SU-DHL-6 (cell line): ENCODE measurements around the gene SPINK4.

Experiments used
- H2AFZ ChIP-seq: fragments of 200-600 bp; sonication (generic); 2 replicates; pipeline ENCODE4 v1.6.1; 2014; ENCODE audit warnings: low read depth, mild to moderate bottlenecking, moderate library complexity, mixed read lengths, antibody characterized with exemption, low read length; ENCODE audit not compliant: severe bottlenecking
- H3F3A ChIP-seq: fragments of 200-600 bp; shearing (Covaris generic); 2 replicates; pipeline ENCODE4 v1.6.0; 2016; ENCODE audit warnings: antibody characterized with exemption, mild to moderate bottlenecking; ENCODE audit not compliant: insufficient read depth
- H3K27ac ChIP-seq: fragments of 200-600 bp; sonication (generic); 2 replicates; pipeline ENCODE4 v1.5.1; 2016; ENCODE audit warnings: low read depth, mild to moderate bottlenecking, low read length, moderate library complexity, mixed read lengths
- H3K27me3 ChIP-seq: fragments of 200-600 bp; sonication (generic), shearing (Covaris generic); 2 replicates; pipeline ENCODE4 v1.6.0; 2014; ENCODE audit warnings: mild to moderate bottlenecking, low read length
- H3K36me3 ChIP-seq: fragments of 200-600 bp; sonication (generic); 2 replicates; pipeline ENCODE4 v1.6.1; 2014; ENCODE audit warnings: mild to moderate bottlenecking, low read length, mixed read lengths
- H3K4me2 ChIP-seq: fragments of 300-600, 200-600 bp; shearing (Covaris generic), sonication (generic); 2 replicates; pipeline ENCODE4 v1.6.0; 2014; ENCODE audit warnings: low read length, low read depth, mild to moderate bottlenecking; ENCODE audit not compliant: poor library complexity, severe bottlenecking
- H3K4me3 ChIP-seq: fragments of 200-600 bp; sonication (generic); 2 replicates; pipeline ENCODE4 v1.5.1; 2014; ENCODE audit warnings: antibody characterized with exemption, low read length, mild to moderate bottlenecking, mixed read lengths; ENCODE audit not compliant: insufficient read depth, poor library complexity, severe bottlenecking
- H3K79me2 ChIP-seq: fragments of 200-600 bp; sonication (generic); 2 replicates; pipeline ENCODE4 v1.6.1; 2014; ENCODE audit warnings: mild to moderate bottlenecking, low read length, moderate library complexity; ENCODE audit not compliant: insufficient read depth
- H3K9ac ChIP-seq: fragments of 200-600 bp; sonication (generic); 2 replicates; pipeline ENCODE4 v1.7.0; 2014; ENCODE audit warnings: mild to moderate bottlenecking, low read length
- H3K9me2 ChIP-seq: fragments of 200-600 bp; sonication (generic); replicated peaks from 2 replicates; pipeline ENCODE4 v1.6.1; 2014; ENCODE audit warnings: low read length; ENCODE audit not compliant: insufficient read depth
- H3K9me3 ChIP-seq: fragments of 200-600 bp; sonication (generic); 2 replicates; pipeline ENCODE4 v1.6.1; 2014; ENCODE audit warnings: low read length, mixed read lengths; ENCODE audit not compliant: insufficient read depth
- H4K20me1 ChIP-seq: fragments of 200-600 bp; sonication (generic); 2 replicates; pipeline ENCODE4 v1.6.1; 2014; ENCODE audit warnings: low read depth, mild to moderate bottlenecking, antibody characterized with exemption, low read length, moderate library complexity, mixed read lengths
- EZH2phosphoT487 ChIP-seq: fragments of 200-600 bp; sonication (generic), shearing (Covaris generic); conservative IDR thresholded peaks from 2 replicates; pipeline ENCODE4 v1.6.1; 2018; ENCODE audit warnings: mild to moderate bottlenecking, antibody characterized with exemption, low read length, moderate library complexity, mixed read lengths
- TF ChIP-seq, protein P1 (sequence below): fragments of 200-600 bp; sonication (generic); IDR thresholded peaks from one replicate; pipeline ENCODE4 v1.5.1; 2017; ENCODE audit warnings: antibody characterized with exemption, mild to moderate bottlenecking, low read length, moderate library complexity; ENCODE audit not compliant: insufficient read depth, poor library complexity, severe bottlenecking

Gene SPINK4

DNA sequence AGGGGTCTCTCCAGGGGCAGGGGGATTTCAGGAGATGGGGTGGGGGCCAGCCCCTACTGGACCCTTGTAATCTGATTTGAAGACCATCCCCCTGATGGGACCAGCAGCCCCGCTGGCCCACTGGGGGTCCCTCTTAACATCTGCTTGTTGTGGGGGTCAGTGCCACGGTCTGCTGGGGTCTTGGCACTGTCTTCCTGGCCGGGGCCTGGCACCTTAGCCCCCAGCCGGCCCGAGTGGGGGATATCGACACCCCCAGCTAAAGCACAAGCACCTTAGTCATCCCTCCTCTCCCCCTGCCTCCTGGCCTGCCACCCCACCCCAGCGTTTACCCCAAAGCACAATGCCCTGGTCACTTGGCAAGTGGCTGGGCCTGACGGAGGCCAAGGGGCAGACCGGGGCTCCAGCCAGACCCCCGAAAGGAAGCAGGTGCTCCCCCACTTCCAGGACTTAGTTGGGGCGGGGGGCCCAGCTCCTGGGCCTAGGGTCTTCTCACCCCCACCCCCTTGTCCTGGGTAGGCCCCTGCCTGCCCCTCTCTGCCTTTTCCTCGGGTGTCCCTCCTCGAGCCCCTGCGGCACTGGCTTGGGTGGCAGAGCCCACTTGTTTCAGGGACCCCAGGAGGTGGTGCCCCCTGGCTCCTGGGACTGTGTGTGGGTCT lies 49.0 kb downstream of the SPINK4 start:
- Histone ChIP-seq H3K4me2 (no peak overlapping the region), H3F3A (peaks cover 17% of the 10 kb centered on the region), H3K27ac (peak overlapping the region; percentile 91), H3K27me3 (no peaks in the 10 kb centered on the region), H3K9ac (peak overlapping the region; percentile 90), H2AFZ (no peak overlapping the region), H3K36me3 (0 out of 2 replicates have a peak, but pooled peaks cover 13% of the 10 kb centered on the region), H3K9me3 (no peaks in the 10 kb centered on the region), H3K79me2 (peaks cover 35% of the 10 kb centered on the region), H4K20me1 (no peaks in the 10 kb centered on the region), H3K9me2 (no peaks in the 10 kb centered on the region), H3K4me3 (no peak overlapping the region)
- TF ChIP-seq, protein P1, sequence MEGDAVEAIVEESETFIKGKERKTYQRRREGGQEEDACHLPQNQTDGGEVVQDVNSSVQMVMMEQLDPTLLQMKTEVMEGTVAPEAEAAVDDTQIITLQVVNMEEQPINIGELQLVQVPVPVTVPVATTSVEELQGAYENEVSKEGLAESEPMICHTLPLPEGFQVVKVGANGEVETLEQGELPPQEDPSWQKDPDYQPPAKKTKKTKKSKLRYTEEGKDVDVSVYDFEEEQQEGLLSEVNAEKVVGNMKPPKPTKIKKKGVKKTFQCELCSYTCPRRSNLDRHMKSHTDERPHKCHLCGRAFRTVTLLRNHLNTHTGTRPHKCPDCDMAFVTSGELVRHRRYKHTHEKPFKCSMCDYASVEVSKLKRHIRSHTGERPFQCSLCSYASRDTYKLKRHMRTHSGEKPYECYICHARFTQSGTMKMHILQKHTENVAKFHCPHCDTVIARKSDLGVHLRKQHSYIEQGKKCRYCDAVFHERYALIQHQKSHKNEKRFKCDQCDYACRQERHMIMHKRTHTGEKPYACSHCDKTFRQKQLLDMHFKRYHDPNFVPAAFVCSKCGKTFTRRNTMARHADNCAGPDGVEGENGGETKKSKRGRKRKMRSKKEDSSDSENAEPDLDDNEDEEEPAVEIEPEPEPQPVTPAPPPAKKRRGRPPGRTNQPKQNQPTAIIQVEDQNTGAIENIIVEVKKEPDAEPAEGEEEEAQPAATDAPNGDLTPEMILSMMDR, result no peak
- no peak for TF ChIP-seq EZH2phosphoT487

DNA sequence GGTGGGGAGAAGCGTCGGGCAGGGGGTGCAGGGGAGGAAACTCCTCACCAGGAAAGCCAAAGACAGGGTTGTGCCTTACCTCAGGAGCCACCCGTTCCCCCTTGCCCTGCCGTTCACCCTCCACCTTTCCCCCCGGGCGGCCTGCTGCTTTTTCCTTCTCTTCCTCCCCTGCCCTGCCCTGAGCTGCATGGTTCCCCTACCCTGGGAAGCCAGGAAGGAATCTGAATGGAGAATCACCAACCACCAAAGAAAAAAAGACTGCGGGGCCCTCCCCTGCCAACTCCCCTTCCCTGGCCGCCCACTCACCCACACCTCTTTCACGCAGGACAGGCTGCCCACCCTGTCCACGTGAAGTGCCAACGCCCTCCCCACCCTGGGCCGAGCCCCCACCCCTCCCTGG lies 49.5 kb downstream of the SPINK4 start:
- 0 out of 2 replicates have a peak, but pooled peaks cover 17% of the 10 kb centered on the region for H3K36me3 ChIP-seq
- H3F3A ChIP-seq, result peaks cover 21% of the 10 kb centered on the region
- H3K9ac ChIP-seq, result peak overlapping the region; percentile 90
- H3K27ac ChIP-seq, result peak overlapping the region; percentile 91
- H3K9me3 ChIP-seq, result no peaks in the 10 kb centered on the region
- TF ChIP-seq, protein P1, result no peak
- no peak for TF ChIP-seq EZH2phosphoT487
- peak overlapping the region; percentile 60 for H3K4me2 ChIP-seq
- peak overlapping the region; percentile 85 for H3K4me3 ChIP-seq
- no peak overlapping the region for H2AFZ ChIP-seq
- no peaks in the 10 kb centered on the region for H3K27me3 ChIP-seq
- H3K79me2 ChIP-seq, result peaks cover 41% of the 10 kb centered on the region
- H3K9me2 ChIP-seq, result no peaks in the 10 kb centered on the region
- no peaks in the 10 kb centered on the region for H4K20me1 ChIP-seq

DNA sequence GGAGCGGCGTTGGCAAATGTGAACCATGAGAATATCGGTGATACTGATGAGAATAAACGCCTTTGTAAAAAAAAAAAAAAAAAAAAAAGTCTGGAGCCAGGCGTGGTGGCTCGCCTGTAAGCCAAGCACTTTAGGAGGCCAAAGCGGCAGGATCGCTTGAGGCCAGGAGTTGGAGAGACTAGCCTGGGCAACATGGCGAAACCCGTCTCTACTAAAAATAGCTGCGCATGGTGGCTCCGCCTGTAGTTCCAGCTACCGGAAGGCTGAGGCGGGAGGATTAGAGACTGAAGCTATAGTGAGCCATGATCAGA lies 49.9 kb downstream of the SPINK4 start:
- peak overlapping the region; percentile 91 for H3K27ac ChIP-seq
- H3K27me3 ChIP-seq, result no peaks in the 10 kb centered on the region
- peak overlapping the region; percentile 60 for H3K4me2 ChIP-seq
- H3F3A ChIP-seq, result peaks cover 21% of the 10 kb centered on the region
- H3K9me2 ChIP-seq, result no peaks in the 10 kb centered on the region
- H3K79me2 ChIP-seq, result peaks cover 45% of the 10 kb centered on the region
- no peaks in the 10 kb centered on the region for H4K20me1 ChIP-seq
- no peaks in the 10 kb centered on the region for H3K9me3 ChIP-seq
- 0 out of 2 replicates have a peak, but pooled peaks cover 17% of the 10 kb centered on the region for H3K36me3 ChIP-seq
- H3K4me3 ChIP-seq, result peak overlapping the region; percentile 85
- H2AFZ ChIP-seq, result no peak overlapping the region
- TF ChIP-seq, protein P1, result no peak
- TF ChIP-seq EZH2phosphoT487, result no peak
- H3K9ac ChIP-seq, result peak overlapping the region; percentile 90
